SK-MEL-5 (cell line): ENCODE data around the gene C2orf78. TPM values are rescaled to one million over a fixed set of nuclear protein-coding genes. Genes with fewer than 3 reads are reported as not detected.

Experiments used
- DNase-seq: peaks from one replicate; pipeline ENCODE4 v3.0.0-alpha.2; 2016; ENCODE audit warnings: low read depth, low spot score
- in situ Hi-C: cut with HindIII; loops from 2 replicates; pipeline ENCODE4 v1.10.0; 2016; ENCODE audit warnings: low sequenced_read_pairs, high pct_unique_total_duplicates, low pct_unique_long_range_greater_than_20kb
- total RNA-seq: library from RNA; depleted of rRNA; stranded (reverse); fragments of >200 nt; shearing (Covaris generic); gene quantifications from 2 replicates; pipeline ENCODE4 v1.2.3, GENCODE V29; 2014; rRNA removed

C2orf78 gene
- total RNA-seq, 1 experiment from 2014 or later = not detected

- in situ Hi-C loops = no loop called here
- no peak for DNase-seq
These were observed 71.5 kb downstream of the C2orf78 start for GRCh38 chr2:73855526-73855925.

- in situ Hi-C loops = no loop called here
- DNase-seq = no peak
These were observed 72.2 kb downstream of the C2orf78 start for GRCh38 chr2:73856214-73856613.

- in situ Hi-C loops = no loop called here
- no peak for DNase-seq
These were observed 76.0 kb downstream of the C2orf78 start for GRCh38 chr2:73859721-73860586.

- in situ Hi-C loops = no loop called here
- DNase-seq = peak; percentile 39
These were observed 79.0 kb downstream of the C2orf78 start for GRCh38 chr2:73862987-73863386.

Other genes starting within 250 kb of the C2orf78 start
- 2.4 and 2.8 TPM in 2 replicates for gene NAT8, start 141.8 kb upstream of the C2orf78 start, total RNA-seq
- gene TPRKB, start 46.8 kb upstream of the C2orf78 start, total RNA-seq = 68.5 and 75.0 TPM in 2 replicates
- 42.5 and 45.3 TPM in 2 replicates for gene DUSP11, start 4.1 kb upstream of the C2orf78 start, total RNA-seq
- gene STAMBP, start 44.8 kb downstream of the C2orf78 start, total RNA-seq = 86.6 and 91.4 TPM in 2 replicates
- gene ACTG2, start 108.8 kb downstream of the C2orf78 start, total RNA-seq = 0.24 and 0.42 TPM in 2 replicates
- gene DGUOK, start 142.7 kb downstream of the C2orf78 start, total RNA-seq = 74.9 and 82.4 TPM in 2 replicates
- 2.6 and 2.7 TPM in 2 replicates for gene TET3, start 200.7 kb downstream of the C2orf78 start, total RNA-seq